NCI-H2081 (cell line): ENCODE data around the gene INPP5A.
"Not testable (repeated sequence)": the region's sequence is repeated elsewhere in the genome, so short reads cannot be mapped to it uniquely, and the experiment has no call there.

Experiments
- DNase-seq, 2 experiments: peaks; one replicate each; lab custom pipeline; 2025; lab: John Stamatoyannopoulos, UW

INPP5A gene

DNA sequence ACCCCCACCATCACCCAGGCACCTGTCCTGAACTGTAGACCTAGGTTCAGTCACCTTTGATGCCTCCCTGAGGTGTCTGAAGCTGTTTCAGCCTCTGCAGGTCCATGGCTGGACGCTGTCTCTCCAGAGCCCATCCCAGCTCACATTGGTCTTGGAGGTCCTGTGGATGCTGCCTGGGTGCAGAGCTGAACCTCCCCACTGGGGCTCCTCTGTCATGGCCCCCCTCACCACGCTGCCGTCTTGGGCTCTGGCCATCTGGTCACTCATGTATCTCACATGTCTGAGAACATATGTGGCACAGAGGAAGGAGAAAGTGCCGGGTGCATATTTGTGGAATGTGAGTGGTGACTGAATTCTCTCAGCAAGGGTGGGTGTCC, 139.5 kb downstream of the INPP5A start:
- no peak for DNase-seq

DNA sequence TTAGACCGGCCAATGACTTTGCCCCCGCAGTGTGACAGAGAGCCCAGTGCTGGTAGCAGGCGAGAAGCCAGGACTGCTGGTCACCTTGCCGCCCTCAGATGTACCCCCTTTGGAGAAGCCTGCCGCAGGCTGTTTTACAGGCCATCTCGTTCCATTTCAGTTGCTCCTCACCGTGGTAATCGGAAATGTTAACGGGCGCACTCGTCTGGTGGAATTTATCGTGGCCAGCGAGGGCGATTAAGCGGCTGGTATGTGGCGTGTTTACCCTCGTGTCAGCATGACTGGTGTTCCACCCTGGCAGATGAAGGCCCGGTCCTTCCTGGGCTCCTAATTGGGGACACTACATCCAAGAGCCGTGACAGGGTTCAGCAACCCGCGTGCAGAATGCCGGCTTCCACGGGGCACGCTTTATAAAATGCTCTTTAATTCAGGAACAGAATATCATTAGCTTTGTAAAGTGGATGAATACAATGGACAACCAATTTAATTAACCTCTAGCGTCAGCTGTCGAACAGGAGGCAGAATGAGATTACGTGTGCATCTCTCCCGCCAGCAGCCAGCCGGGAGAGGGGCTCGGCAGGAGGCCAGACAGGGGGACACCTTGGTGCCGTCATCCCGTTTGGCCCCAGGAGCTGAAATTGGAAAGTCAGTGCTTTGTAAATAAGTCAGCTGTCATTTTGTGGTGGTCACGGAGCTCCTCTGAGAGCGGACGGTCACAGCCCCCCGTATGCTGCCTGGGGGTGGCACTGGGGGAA, 140.1 kb downstream of the INPP5A start:
- DNase-seq, result no peak

DNA sequence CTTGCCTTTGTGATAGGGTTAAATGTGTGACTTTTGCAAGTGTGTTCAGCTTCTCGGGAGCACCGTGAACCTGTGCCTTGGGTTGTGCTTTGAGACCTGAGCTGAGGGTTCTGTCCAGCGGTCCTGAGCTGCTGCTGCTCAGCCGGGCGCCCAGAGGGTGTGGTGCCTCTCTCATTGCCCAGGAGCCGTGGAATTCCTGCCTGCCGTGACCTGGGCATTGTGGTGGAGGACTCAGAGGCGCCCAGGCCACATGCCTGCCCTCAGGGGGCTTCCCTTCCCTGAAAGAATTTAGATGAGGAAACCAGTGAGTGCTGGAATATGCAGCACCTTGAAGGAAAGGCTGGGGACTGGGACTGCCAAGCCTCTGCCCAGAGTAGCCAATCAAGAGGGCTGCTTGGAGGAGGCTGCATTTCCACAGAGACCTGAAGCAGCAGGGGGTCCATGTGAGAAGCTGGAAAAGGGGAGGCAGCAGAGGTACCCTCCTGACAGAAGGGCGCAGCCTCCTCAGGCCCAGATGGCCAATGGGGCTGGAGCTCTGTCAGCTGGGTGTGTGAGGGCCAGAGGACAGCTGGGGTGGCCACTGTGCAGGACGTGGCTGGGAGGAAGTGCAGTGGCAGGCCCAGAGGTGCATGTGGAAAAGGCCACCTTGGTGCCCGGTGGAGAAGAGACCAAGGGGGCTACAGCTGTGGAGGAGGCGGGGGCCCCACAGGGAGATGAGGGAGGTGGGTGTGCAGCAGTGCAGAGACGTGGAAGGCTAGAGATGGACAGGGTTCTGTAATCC, 141.0 kb downstream of the INPP5A start:
- DNase-seq, result no peak

DNA sequence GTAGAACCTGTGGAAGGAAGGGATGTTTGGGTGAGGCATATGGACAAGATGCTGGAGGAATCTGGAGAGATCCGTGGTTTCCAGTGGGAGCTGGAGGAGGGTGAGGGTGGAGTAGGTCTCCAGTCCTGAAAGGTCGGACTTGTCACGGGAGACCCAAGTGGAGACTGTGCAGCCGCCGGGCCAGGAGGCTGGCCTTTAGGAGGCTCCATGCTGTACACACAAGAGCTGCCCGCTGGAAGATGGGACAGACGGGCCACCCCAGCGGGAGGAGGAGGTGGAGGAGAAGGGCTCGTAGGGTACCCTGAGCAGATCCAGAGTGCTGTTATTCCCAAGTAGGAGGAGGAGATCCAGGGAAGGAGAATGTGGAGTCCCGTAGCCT, 141.6 kb downstream of the INPP5A start:
- DNase-seq, result no peak

DNA sequence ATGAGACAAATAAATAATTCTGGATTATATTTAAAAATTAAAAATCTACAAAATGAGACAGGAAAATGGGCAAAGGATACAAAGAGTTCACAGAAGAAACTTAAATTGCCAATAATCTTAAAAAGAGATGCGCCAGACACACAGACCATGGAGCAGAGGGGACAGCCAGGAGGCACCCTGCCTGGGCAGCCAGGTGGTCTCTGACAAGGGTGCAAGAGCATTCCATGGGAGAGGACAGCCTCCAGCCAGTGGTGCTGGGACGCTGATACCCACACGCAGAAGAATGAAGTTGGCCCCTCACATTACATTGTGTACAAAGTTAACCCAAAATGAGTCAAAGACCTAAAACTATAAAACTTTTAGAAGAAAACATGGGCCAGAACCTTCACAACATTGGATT, 142.1 kb downstream of the INPP5A start:
- DNase-seq, result no peak

DNA sequence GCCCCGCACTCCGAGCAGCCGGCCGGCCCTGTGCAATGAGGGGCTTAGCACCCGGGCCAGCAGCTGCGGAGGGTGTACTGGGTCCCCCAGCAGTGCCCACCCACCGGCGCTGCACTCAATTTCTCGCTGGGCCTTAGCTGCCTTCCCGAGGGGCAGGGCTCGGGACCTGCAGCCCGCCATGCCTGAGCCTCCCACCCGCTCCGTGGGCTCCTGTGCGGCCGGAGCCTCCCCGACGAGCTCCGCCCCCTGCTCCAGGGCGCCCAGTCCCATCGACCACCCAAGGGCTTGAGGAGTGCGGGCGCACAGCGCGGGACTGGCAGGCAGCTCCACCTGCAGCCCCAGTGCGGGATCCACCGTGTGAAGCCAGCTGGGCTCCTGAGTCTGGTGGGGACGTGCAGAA, 143.2 kb downstream of the INPP5A start:
- DNase-seq, result not testable (repeated sequence)

DNA sequence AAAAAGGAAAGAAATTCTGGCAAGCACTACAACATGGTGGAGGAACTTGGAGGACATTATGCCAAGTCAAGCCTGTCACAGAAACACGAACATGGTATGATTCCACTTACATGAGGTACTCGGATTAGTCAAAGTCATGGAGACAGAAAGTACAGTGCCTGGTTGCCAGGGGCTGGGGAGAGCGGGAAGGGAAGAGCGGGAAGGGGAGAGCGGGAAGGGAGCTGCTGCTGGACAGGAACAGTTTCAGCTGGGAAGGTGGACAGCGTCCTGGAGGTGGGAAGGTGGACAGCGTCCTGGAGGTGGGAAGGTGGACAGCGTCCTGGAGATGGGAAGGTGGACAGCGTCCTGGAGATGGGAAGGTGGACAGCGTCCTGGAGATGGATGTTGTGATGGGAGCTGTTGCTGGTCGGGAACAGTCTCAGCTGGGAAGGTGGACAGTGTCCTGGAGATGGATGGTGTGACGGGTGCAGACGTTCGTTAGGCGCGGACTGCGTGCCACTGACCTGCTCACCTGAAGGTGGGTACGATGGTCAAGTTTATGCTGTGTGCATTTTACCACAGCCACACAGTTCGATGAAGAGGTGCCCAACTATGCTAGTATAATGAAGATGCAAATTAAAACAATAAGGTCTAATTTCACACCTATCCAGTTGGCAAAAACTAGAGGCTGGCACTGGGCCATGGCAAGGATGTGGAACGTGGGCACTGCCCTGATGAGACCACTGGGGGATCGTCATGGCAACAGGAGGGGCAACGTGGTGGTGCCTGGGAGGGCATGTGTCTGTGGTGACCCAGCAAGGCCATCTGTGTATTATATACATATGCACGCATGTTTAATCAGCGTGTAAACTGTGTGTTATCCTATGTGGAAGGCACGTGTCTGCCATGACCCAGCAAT, 144.5 kb downstream of the INPP5A start:
- DNase-seq, result no peak

DNA sequence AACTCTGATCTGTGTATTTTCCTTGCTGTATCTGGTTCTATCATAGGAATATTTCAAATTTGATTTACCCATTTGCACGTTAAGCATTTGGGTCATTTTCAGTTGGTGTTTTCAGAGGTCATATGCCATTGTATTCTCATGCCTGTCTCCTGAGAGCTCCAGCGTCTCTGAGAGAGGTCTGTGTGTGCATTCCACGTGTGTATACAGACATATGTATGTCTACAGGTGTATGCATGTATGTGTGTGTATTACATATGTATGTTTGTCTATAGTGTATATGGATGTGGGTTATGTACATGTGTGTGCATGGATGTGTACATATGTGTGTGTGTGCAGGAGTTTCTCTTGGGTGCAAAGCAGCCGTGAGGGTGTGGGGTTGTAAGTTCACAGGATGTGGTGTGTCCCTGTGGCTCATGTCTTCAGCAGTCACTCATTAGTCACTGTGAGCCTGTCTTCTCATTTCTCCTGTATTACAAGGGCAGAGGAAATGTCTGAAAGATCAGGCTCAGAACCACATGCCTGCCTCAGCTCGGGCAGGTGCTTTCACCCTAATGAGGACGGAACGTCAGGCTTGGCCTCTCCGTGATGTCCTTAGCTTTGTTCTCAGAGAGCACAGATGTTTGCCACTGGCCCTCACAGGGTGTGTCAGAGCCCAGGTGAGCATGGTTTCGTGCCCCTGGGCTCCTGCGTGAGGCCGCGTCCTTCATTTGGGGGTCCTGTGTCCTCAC, 146.7 kb downstream of the INPP5A start:
- DNase-seq, result no peak

DNA sequence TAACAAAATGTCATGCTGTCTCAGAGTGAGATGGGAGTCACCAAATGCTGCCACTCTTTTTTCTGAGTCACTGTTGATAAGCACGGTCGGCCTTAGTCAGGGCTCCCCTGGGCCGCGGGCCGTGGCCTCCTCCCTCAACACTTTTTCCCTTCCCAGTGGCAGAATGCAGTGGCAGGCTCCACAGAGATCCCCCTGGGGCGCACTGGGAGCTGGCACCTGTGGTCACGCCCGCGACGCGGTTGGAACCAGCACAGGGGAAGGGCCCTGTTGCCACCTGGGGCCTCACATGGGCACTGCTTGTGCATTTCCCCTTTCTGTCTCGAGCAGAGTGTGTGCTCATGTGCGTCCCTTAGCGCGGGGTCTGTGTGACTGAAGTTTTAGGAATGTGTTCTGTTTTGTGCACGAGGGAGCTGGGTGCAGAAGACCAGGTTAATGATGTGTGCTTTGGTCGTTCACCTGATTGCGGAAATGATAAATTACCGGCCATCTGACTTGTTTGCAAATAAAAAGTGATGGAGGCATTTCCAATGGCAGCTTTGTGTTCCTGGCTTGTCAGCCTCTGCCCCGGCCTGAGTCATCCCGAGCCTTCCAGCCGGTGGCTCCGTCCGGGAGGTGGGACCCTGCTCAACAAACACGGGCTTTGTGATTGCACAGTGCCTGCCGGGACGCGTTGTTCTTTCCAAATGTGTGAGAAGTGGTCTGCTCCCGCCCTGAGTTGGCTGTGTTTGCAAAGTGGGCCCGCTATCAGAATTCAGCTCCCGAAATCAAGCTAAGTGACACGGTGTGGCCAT, 147.7 kb downstream of the INPP5A start:
- no peak for DNase-seq

DNA sequence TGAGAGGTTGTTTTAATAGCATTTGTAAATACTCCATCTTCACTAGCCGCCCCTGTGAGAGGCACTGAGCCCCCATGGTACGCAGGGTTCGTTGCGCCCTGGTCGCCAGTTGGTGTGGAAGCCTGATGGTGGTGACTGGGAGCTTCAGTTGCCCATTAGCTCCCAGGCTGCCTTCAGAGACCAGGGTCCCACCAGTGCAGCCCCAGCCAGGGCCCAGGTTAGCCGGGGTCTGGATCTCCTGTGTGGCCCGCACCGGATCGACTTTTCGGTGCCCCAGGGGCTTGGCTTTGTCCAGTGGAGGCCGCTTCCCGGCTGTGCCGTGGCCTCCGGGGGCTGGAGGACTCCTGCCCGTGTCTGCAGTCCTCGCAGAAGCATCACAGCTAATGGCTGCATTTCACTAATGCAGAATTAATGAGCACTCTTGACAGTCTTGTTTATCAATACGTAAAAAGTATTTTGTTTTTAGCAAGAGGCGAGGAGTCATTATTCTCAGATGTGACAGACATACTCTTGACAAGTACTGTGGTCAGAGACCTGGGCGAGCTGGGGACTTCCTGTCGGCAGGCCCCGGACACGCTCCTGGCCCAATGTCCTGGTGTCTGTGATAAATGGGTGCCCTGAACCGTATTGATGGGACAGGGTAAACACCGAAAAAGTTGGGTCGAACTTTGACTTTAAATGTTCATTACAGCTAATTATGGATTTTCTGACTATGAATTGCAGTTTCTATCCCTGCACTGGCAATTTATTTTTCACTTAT, 148.5 kb downstream of the INPP5A start:
- DNase-seq, result no peak

DNA sequence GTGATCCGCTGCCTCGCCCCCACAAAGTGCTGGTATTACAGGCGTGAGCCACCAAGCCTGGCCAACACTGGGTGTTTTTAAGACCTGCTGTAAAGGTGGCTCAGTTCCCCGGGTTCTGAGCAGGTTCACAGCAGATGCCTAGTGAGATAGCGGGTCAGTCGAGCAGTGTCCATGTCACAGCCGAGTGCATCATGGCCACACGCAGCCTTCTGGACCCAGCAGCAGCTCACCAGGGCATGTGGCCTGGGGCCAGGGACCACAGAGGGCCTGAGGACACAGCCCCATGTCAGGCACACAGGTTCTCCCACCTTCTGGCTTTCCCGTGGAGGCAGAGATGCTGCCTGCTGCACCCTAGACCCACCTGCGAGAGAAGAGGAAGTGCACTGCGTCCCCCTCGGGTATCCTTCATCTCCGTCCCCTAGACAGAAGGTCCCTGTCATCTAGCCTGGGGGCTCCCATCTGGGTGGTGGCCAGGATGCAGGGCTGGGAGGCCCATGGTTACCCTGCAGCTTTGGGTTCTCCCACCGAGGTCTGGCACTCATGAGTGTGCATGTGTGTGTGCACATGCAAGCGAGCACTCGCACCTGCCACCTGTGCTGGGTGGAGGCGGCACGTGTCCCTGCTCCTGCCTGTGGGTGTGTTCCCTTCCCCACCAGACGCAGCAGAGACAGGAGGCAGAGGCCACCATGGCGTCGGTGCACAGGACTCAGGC, 149.8 kb downstream of the INPP5A start:
- no peak for DNase-seq

DNA sequence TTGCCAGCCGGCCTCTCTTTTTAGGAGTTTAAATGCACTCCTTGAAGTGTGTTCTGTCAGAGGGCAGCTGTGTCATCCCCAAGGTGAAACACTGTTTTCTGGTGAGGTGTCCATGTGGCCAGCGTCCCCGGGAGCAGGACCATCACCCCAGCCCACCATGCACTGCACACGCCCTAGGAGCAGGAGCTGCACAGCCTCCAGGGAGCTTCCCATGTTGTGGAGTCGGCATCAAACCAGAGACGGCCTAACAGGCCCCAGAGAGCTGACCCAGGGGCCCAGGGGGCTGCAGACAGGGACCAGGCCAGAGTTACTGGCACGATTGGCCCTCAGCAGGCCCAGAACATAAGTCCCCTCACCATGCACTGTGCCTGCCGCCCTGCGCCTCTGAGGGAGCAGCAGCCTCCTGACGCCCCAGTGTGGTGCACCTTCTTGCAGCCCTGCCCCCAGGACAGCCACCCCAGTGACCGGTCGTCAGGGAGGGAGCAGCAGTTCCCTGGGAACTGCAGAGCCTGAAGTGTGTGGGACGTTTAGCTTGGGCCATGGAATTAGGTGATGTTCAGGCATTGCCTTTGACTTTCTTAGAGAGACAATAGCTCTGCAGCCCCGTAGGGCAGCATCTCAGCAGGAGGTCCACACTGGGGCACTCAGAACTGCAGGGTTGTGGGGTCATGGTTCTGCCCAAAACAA, 150.4 kb downstream of the INPP5A start:
- DNase-seq, result no peak

DNA sequence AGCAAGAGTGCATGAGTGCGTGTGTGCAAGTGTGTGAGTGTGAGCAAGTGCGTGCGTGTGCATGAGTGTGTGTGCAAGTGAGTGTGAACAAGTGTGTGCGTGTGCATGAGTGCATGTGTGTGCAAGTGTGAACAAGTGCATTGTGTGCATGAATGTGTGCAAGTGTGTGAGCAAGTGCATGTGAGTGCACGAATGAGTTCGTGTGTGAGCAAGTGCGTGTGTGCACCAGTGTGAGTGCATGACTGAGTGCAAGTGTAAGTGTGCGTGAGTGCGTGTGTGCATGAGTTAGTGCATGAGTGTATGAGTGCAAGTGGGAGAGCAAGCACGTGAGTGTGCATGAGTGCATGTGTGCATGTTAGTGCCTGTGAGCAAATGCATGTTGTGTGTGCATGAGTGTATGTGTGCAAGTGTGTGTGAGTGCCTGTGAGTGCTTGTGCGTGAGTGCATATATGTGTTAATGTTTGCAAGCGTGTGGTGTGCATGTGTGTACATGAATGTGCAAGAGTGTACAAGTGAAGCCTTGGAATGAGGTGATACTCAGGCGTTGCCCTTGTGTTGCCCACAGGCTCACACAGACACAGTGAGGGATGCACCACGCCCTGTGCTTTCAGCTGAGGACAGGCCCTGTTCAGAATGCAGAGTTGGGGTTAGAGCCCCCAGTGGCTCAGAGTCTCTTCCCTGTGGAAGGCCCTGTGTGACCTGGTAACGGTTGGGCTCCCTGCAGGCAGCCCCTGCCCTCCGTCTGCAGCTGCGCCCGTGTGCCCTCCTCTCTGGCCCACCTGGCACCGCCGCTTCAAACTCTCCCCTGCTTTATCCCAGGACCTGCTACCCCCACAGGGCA, 151.2 kb downstream of the INPP5A start:
- DNase-seq, result no peak

DNA sequence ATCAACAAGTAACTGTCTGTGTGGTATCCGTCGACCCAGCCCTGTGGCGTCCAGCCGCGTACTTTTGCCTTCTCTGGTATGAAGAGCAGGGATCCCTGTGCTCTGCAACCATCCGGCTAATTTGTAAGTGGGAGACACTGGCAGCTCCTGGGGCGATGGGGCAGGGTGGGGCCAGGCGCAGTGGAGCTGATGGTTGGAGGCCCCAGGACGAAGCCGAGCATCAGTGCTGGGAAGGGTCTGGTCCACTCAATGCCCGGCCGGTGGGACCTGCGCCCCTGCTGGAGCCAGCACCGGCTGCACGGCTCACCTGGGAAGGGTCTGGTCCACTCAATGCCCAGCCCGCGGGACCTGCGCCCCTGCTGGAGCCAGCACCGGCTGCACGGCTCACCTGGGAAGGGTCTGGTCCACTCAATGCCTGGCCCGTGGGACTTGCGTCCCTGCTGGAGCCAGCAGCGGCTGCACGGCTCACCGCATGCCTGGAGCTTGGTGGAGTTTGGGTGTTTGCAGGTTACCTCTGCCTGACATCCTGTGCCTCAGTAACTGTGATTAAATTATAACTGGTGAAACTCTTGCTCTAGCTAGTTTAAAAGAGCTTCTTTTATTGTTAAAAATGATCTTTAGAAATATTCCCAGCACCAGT, 152.3 kb downstream of the INPP5A start:
- no peak for DNase-seq

DNA sequence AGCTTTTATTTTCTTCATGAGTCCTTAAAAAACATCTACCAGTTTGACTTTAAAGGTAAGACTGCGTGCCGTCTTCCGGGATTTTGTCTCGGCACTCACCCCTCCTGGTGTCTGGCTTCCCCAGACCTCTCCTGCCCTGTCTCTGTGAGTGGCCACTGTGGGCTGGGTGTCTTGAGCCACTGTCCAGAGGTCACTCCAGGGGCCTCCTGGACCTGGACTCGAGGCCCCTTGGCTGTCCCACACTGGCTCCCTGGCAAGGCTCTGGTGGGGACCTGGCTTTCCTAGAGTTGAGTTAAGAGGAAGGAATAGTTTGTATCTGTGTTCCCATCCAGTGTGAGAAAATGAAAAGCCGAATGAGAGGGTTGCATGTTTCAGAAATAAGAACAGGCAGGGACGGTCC, 152.8 kb downstream of the INPP5A start:
- DNase-seq, result no peak

DNA sequence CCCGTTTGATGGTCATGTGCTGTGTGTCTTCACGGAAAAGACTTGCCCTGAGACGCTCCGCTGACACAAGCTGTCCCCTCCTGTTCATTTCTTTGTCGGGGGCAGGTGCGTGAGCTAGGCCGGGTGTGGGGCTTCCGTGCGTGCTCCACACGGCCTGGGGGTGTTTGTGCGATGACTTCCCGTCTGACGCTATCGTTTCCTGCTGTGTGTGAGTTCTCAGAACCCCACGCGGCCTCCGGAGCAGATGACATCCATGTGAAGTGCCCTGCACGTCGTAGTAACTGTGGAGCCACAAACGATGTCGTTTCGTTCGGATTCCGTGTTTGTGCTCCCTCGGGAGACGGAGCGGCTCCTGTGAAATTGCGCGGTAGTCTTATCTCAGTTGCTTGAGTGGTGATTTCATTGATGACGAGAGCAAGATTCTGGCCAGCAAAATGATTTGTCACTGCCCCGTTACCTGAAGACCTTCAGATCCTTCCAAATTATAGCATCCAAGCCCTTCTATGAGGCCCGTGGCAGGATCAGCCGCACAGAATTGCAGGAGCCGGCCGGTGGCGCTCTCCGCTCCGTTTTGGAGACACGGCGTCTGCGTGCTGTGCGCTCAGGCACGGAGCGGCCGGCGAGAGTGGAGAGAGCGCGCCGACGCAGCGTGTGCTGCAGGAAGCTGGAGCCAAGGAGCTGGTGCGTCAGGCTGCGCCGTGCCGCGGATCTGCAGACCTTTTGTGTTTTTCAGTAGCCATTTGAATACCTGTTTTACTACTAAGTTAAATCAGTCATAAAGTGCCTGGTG, 153.4 kb downstream of the INPP5A start:
- no peak for DNase-seq

DNA sequence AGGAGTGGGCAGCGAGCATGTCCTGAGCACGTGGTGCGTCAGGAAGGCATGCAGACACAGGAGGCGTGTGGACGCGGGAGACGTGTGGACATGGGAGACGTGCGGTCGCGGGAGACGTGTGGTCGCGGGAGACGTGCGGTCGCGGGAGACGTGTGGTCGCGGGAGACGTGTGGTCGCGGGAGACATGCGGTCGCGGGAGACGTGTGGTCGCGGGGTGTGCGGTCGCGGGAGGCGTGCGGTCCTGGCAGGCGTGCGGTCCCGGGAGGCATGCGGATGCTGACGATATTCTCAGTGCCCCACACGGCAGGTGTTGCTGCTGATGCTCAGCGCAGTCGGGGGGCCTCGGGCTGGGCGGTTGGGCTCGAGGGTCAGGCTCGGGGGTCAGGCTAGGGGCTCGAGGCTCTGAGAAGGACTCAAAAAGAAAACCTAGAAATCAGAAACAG, 154.1 kb downstream of the INPP5A start:
- DNase-seq, result no peak
